OCI-LY7 (cell line): ENCODE data around the gene HHLA2.

Experiments
- CTCF ChIP-seq: fragments of 200-600 bp; sonication (generic); conservative IDR thresholded peaks from 2 replicates; pipeline ENCODE4 v1.5.1; 2014; ENCODE audit warnings: mild to moderate bottlenecking, antibody characterized with exemption, low read length, moderate library complexity, mixed read lengths
- EZH2phosphoT487 ChIP-seq: fragments of 200-600 bp; sonication (generic); IDR thresholded peaks from 2 replicates; pipeline ENCODE4 v1.6.1; 2018; ENCODE audit warnings: low read depth, borderline replicate concordance, mild to moderate bottlenecking, mixed run types, antibody characterized with exemption, low read length, moderate library complexity, mixed read lengths

GRCh38 chr3:108388136-108389132 is 92.1 kb downstream of the HHLA2 start:
- TF ChIP-seq CTCF (no peak), EZH2phosphoT487 (no peak)
